ENCODE data around the gene LTF. TPM values are rescaled to one million over a fixed set of nuclear protein-coding genes. Genes with fewer than 3 reads are reported as not detected.

Gene LTF
- total RNA-seq, 1 experiment from 2014 or later = not detected

DNA sequence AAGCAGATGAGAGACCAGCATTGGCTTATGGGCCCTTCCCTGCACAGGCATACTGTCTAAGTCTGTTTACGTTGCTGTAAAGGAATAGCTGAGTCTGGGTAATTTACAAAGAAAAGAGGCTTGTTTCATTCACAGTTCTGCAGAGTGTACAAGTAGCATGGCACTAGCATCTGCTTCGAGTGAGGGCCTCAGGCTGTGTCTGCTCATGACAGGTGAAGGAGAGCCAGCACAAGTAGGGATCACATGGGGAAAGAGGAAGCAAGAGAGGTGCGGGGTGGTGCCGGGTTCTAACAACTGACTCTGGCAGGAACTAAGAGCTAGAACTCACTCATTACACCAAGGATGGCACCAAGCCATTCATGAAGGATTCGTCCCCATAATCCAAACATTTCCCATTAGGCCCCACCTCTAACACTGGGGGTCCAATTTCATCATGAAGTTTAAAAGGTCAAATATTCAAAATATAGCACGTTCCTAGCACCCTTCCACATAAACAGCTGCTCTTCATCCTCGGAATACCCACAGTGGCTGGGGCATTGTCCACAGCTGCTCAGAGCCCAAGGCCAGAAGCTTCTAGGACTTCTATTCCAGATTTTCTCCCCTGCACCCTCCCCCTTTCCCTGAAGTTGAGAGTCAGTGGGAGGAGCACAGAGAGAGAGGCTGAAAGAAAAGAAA lies 38.6 kb upstream of the LTF start:
- Histone ChIP-seq H3K9ac (ENCODE audit: low read length) (no peak overlapping the region), H4K20me1 (ENCODE audit: insufficient read depth, low read depth, low read length) (peaks cover 5% of the 10 kb centered on the region; the same call in 1 of the 2 replicates), H3K4me2 (ENCODE audit: low read depth, low read length, poor library complexity, severe bottlenecking) (no peak overlapping the region), H3K36me3 (ENCODE audit: insufficient read depth, low read length) (no peaks in the 10 kb centered on the region), H2AFZ (ENCODE audit: low read length) (no peak overlapping the region), H3K9me2 (replicated peaks; ENCODE audit: insufficient read depth, low read length) (no peaks in the 10 kb centered on the region), H3K27me3 (ENCODE audit: low read length) (no peaks in the 10 kb centered on the region), H3K4me3 (ENCODE audit: low read length) (no peak overlapping the region), H3K9me3 (ENCODE audit: low read length) (no peaks in the 10 kb centered on the region), H3K4me1 (ENCODE audit: low read length) (peaks cover 6% of the 10 kb centered on the region), H3K27ac (ENCODE audit: low read length) (no peak overlapping the region), H3K79me2 (ENCODE audit: low read length) (no peaks in the 10 kb centered on the region)
- DNase-seq = no peak

- Histone ChIP-seq H3K9me3 (ENCODE audit: low read length) (no peaks in the 10 kb centered on the region), H3K27me3 (ENCODE audit: low read length) (no peaks in the 10 kb centered on the region), H3K4me2 (ENCODE audit: low read depth, low read length, poor library complexity, severe bottlenecking) (no peak overlapping the region), H3K4me1 (ENCODE audit: low read length) (peaks cover 6% of the 10 kb centered on the region), H4K20me1 (ENCODE audit: insufficient read depth, low read depth, low read length) (peaks cover 9% of the 10 kb centered on the region; the same call in 1 of the 2 replicates), H2AFZ (ENCODE audit: low read length) (no peak overlapping the region), H3K27ac (ENCODE audit: low read length) (no peak overlapping the region), H3K9ac (ENCODE audit: low read length) (no peak overlapping the region), H3K36me3 (ENCODE audit: insufficient read depth, low read length) (no peaks in the 10 kb centered on the region), H3K4me3 (ENCODE audit: low read length) (no peak overlapping the region), H3K79me2 (ENCODE audit: low read length) (no peaks in the 10 kb centered on the region), H3K9me2 (replicated peaks; ENCODE audit: insufficient read depth, low read length) (no peaks in the 10 kb centered on the region)
- DNase-seq = no peak
Measured at GRCh38 chr3:46501702-46502101, 37.0 kb upstream of the LTF start.

DNA sequence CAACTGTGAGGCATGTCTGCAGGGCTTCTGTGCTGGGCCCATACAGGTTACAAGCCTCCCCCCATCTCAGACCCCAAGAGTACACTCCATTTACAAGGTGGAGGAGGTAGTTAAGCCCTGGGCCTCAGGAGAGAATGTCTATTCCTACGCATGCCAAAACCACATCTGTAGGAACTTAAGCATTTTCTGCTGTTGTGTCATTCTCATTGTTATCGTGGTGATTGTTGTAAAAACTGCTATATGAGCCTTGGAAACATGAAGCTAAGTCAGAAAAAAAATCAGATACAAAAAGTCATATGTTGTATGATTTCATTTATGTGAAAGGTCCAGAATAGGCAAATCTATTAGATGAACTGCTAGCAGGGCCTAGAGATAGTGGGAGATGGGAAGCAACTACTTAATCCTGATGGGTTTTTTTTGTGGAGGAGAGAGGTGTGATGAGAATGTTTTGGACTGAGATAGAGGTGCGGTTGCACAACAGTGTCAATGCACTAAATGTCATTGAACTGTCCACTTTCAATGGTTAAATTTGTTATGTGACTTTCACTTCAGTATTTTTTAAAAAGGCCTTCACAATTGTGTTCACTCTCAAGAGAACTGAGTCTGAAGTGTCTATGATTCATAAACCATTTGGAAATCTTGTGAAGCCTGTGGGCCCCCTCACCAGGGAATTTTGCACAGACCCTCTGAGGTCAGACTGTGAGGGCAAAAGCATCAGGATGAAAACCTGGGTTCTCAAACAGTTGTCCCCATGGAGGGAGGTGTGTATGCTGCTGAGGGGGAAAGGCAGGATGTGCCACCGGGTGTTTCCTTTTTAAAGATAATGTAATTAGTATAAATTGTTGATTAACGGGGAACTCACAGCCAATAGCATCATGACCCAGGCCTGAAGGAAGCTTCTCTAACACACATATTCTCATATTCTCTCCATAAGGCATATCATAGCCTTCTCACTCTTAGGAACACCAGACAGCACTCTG lies 36.2 kb upstream of the LTF start:
- H3K36me3 ChIP-seq (ENCODE audit: insufficient read depth, low read length) = no peaks in the 10 kb centered on the region
- no peak overlapping the region for H3K4me3 ChIP-seq (ENCODE audit: low read length)
- no peak overlapping the region for H3K4me2 ChIP-seq (ENCODE audit: low read depth, low read length, poor library complexity, severe bottlenecking)
- H3K79me2 ChIP-seq (ENCODE audit: low read length) = no peaks in the 10 kb centered on the region
- no peaks in the 10 kb centered on the region for H3K27me3 ChIP-seq (ENCODE audit: low read length)
- DNase-seq = no peak
- no peak overlapping the region for H3K9ac ChIP-seq (ENCODE audit: low read length)
- peaks cover 9% of the 10 kb centered on the region for H4K20me1 ChIP-seq (ENCODE audit: insufficient read depth, low read depth, low read length)
- no peak overlapping the region for H2AFZ ChIP-seq (ENCODE audit: low read length)
- H3K27ac ChIP-seq (ENCODE audit: low read length) = no peak overlapping the region
- H3K4me1 ChIP-seq (ENCODE audit: low read length) = peaks cover 6% of the 10 kb centered on the region
- no peaks in the 10 kb centered on the region for H3K9me3 ChIP-seq (ENCODE audit: low read length)
- no peaks in the 10 kb centered on the region for H3K9me2 ChIP-seq (replicated peaks; ENCODE audit: insufficient read depth, low read length)

DNA sequence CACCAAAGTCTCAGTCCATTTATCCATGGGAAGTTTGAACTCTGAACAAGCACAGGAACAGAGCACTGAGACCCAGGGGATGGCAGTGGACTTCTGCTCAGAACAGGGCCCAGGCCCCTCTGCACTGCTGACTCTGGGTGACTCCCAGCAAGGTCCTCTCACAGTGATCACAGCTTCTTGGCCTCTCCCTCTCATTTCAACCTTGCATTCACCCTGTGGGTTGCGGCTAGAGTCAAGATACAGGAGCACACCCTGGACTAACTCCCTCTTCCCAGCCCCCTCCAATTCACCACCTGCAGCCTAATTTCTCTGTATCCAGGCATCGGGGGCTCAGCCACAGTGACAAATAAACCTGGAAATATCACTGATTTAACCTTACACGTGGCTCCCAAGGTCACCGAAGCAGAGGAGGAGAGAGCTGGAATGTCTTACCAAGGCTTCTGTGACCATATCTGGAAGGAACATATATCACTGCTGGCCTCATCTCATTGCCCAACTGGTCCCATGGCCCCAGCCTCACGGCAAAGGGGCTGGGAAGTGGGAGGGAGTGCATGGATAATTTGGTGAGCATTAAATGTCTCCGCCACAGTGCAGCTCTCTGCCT lies 34.3 kb upstream of the LTF start:
- H3K9me3 ChIP-seq (ENCODE audit: low read length) = no peaks in the 10 kb centered on the region
- H3K27ac ChIP-seq (ENCODE audit: low read length) = no peak overlapping the region
- no peaks in the 10 kb centered on the region for H3K36me3 ChIP-seq (ENCODE audit: insufficient read depth, low read length)
- H3K4me3 ChIP-seq (ENCODE audit: low read length) = no peak overlapping the region
- no peak for DNase-seq
- no peak overlapping the region for H2AFZ ChIP-seq (ENCODE audit: low read length)
- H3K9ac ChIP-seq (ENCODE audit: low read length) = no peak overlapping the region
- H3K27me3 ChIP-seq (ENCODE audit: low read length) = no peaks in the 10 kb centered on the region
- peaks cover 6% of the 10 kb centered on the region for H3K4me1 ChIP-seq (ENCODE audit: low read length)
- no peak overlapping the region for H3K4me2 ChIP-seq (ENCODE audit: low read depth, low read length, poor library complexity, severe bottlenecking)
- H3K79me2 ChIP-seq (ENCODE audit: low read length) = no peaks in the 10 kb centered on the region
- H3K9me2 ChIP-seq (replicated peaks; ENCODE audit: insufficient read depth, low read length) = no peaks in the 10 kb centered on the region
- peaks cover 9% of the 10 kb centered on the region for H4K20me1 ChIP-seq (ENCODE audit: insufficient read depth, low read depth, low read length)

GRCh38 chr3:46497556-46498265 lies 33.0 kb upstream of the LTF start, which contains the start of gene RTP3:
RTP3 (plus strand) TSS chr3:46497976; CDS start chr3:46498063, 87 bp downstream.
- peaks cover 9% of the 10 kb centered on the region for H4K20me1 ChIP-seq (ENCODE audit: insufficient read depth, low read depth, low read length)
- no peaks in the 10 kb centered on the region for H3K27me3 ChIP-seq (ENCODE audit: low read length)
- no peak for DNase-seq
- H3K9me3 ChIP-seq (ENCODE audit: low read length) = no peaks in the 10 kb centered on the region
- H3K9ac ChIP-seq (ENCODE audit: low read length) = no peak within 1 kb of the TSS
- peaks cover 6% of the 10 kb centered on the region for H3K4me1 ChIP-seq (ENCODE audit: low read length)
- no peak within 1 kb of the TSS for H3K4me3 ChIP-seq (ENCODE audit: low read length)
- H3K9me2 ChIP-seq (replicated peaks; ENCODE audit: insufficient read depth, low read length) = no peaks in the 10 kb centered on the region
- H3K36me3 ChIP-seq (ENCODE audit: insufficient read depth, low read length) = no peaks in the 10 kb centered on the region
- H3K79me2 ChIP-seq (ENCODE audit: low read length) = no peaks in the 10 kb centered on the region
- H2AFZ ChIP-seq (ENCODE audit: low read length) = no peak within 1 kb of the TSS
- H3K4me2 ChIP-seq (ENCODE audit: low read depth, low read length, poor library complexity, severe bottlenecking) = no peak within 1 kb of the TSS
- no peak within 1 kb of the TSS for H3K27ac ChIP-seq (ENCODE audit: low read length)

GRCh38 chr3:46496746-46497555 lies 32.2 kb upstream of the LTF start:
- Histone ChIP-seq H3K9ac (ENCODE audit: low read length) (no peak overlapping the region), H3K4me2 (ENCODE audit: low read depth, low read length, poor library complexity, severe bottlenecking) (no peak overlapping the region), H3K9me3 (ENCODE audit: low read length) (no peaks in the 10 kb centered on the region)

DNA sequence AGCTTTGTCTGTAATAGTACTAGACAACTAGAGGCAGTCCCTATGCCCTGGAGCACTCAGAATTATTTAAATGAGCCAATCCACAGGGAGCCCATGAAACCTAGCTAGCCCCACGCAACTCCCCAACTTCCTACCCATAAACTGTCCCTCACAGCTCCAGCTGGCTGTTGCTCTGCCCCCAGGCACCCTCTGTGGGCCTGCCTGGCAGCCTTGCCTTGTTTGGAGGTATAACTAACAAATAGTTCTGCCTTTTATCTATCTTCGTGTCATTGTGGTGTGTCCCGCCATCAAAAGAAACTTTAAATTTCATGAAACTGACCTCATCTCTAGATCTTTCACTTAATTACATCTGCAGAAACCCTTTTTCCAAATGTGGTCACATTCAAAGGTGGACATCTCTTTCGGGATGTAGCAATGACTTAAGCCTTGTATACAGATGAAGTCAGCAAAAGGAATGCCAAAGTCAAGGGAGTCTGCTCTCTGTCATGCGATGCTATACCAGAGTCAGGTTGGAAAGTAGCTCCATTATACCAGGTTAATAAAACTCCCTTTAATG lies 31.3 kb upstream of the LTF start:
- no peaks in the 10 kb centered on the region for H3K27me3 ChIP-seq (ENCODE audit: low read length)
- peaks cover 9% of the 10 kb centered on the region for H4K20me1 ChIP-seq (ENCODE audit: insufficient read depth, low read depth, low read length)
- no peak overlapping the region for H3K9ac ChIP-seq (ENCODE audit: low read length)
- H3K4me3 ChIP-seq (ENCODE audit: low read length) = no peak overlapping the region
- peaks cover 3% of the 10 kb centered on the region; the same call in 1 of the 2 replicates for H3K4me1 ChIP-seq (ENCODE audit: low read length)
- no peak overlapping the region for H3K4me2 ChIP-seq (ENCODE audit: low read depth, low read length, poor library complexity, severe bottlenecking)
- H2AFZ ChIP-seq (ENCODE audit: low read length) = no peak overlapping the region
- no peak overlapping the region for H3K27ac ChIP-seq (ENCODE audit: low read length)
- H3K9me3 ChIP-seq (ENCODE audit: low read length) = no peaks in the 10 kb centered on the region
- H3K9me2 ChIP-seq (replicated peaks; ENCODE audit: insufficient read depth, low read length) = no peaks in the 10 kb centered on the region
- H3K79me2 ChIP-seq (ENCODE audit: low read length) = no peaks in the 10 kb centered on the region
- no peaks in the 10 kb centered on the region for H3K36me3 ChIP-seq (ENCODE audit: insufficient read depth, low read length)
- DNase-seq = no peak

More at GRCh38 chr3:46496746-46497555, 32.2 kb upstream of the LTF start:
- Histone ChIP-seq H3K27ac (ENCODE audit: low read length) (no peak overlapping the region), H3K4me3 (ENCODE audit: low read length) (no peak overlapping the region), H3K4me1 (ENCODE audit: low read length) (peaks cover 6% of the 10 kb centered on the region), H2AFZ (ENCODE audit: low read length) (no peak overlapping the region), H3K9me2 (replicated peaks; ENCODE audit: insufficient read depth, low read length) (no peaks in the 10 kb centered on the region), H3K79me2 (ENCODE audit: low read length) (no peaks in the 10 kb centered on the region), H3K36me3 (ENCODE audit: insufficient read depth, low read length) (no peaks in the 10 kb centered on the region), H3K27me3 (ENCODE audit: low read length) (no peaks in the 10 kb centered on the region), H4K20me1 (ENCODE audit: insufficient read depth, low read depth, low read length) (peaks cover 9% of the 10 kb centered on the region)
- DNase-seq = peak; percentile 83
